ENCODE measurements around the gene FAM25G.
"Not testable (repeated sequence)": the region's sequence is repeated elsewhere in the genome, so short reads cannot be mapped to it uniquely, and the experiment has no call there.

The FAM25G gene

GRCh38 chr10:47491600-47491999 lies at the start of gene FAM25G:
FAM25G (minus strand) TSS chr10:47491700; CDS start chr10:47491674, 26 bp downstream.
- DNase-seq, result not testable (repeated sequence)

DNA sequence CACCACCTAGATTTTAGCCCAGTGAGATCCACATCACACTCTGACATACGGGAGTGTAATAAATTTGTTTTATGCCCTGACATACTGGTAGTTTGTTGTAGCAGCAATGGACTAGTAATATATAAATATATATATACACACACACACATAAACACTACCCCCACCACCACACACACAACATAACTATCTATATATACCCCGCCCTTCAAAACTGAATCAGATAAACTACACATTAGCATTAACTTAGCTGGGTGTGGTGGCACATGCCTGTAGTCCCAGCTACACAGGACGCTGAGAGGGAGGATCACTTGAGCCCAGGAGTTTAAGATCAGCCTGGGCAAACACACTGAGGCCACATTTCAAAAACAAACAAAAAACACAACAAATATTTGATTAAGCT lies 44.9 kb upstream of the FAM25G start:
- DNase-seq, result not testable (repeated sequence)

GRCh38 chr10:47523475-47523874 lies 32.0 kb upstream of the FAM25G start, which contains the start of gene AGAP9:
AGAP9 (minus strand) TSS chr10:47523638; CDS start chr10:47523526, 112 bp downstream.
- not testable (repeated sequence) for DNase-seq

- DNase-seq, result not testable (repeated sequence)
Observed at GRCh38 chr10:47502313-47502712, 10.8 kb upstream of the FAM25G start.

- DNase-seq, result not testable (repeated sequence)
Observed at GRCh38 chr10:47494226-47494625, 2.7 kb upstream of the FAM25G start.

GRCh38 chr10:47489630-47490029 lies 1.9 kb downstream of the FAM25G start:
- not testable (repeated sequence) for DNase-seq

DNA sequence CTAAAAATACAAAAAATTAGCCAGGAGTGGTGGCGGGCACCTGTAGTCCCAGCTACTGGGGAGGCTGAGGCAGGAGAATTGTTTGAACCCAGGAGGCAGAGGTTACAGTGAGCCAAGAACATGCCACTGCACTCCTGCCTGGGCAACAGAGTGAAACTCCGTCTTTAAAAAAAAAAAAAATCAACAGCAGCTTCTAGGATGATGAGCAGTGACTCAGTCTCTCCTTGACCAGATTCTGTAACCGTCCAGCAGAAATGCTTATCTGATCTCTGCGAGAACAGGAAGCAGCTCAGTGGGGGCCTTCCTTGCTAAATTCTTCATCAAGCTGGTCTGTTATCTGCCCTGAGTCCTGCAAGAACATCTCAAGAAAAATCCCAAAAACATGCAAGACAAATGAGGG lies 5.6 kb downstream of the FAM25G start:
- not testable (repeated sequence) for DNase-seq

DNA sequence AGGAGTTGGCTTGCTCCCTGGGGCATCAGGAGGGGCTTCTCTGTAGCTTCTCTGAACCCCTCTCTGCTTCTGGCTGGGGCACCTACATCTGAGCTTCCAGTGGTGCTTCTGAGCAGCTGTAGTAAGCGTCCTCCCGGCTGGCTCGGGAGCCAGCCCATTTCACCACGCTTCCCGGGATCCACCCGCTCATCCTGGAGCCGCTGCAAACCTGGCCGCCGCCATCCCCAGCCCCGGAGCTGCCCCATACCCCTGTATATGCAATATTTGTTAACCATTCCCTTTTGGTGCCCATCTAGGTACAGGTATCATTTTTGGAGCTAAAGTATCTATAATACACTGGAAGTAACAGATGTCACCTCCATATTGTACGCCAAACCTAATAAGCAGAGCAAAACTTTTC lies 6.7 kb downstream of the FAM25G start:
- DNase-seq, result not testable (repeated sequence)

DNA sequence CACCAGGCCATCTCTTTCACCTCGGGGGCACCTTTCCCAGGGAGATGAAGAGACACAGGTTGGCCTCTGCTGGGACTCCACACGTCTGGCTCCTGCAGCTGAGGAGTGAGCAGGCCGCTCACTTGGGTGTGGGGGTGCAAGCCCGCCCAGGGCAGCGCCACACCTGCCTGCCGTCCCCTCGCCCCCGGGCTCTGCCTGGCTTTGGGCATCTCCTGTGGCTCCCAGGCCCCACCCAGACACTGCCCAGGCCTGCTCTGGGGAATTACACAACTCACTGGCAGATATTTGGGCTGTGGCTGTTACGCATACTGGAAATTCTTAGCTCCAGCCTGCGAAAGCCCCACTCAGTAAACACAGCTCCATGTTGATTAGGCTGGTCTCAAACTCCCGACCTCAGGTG lies 7.6 kb downstream of the FAM25G start, which contains the start of gene ANXA8:
Gene ANXA8, minus strand, starts transcription at position 193 of the 400 bp plus-strand sequence. Its CDS starts 182 bp downstream, at position 11.
- DNase-seq, result not testable (repeated sequence)

GRCh38 chr10:47482367-47482766 lies 9.1 kb downstream of the FAM25G start:
- not testable (repeated sequence) for DNase-seq

DNA sequence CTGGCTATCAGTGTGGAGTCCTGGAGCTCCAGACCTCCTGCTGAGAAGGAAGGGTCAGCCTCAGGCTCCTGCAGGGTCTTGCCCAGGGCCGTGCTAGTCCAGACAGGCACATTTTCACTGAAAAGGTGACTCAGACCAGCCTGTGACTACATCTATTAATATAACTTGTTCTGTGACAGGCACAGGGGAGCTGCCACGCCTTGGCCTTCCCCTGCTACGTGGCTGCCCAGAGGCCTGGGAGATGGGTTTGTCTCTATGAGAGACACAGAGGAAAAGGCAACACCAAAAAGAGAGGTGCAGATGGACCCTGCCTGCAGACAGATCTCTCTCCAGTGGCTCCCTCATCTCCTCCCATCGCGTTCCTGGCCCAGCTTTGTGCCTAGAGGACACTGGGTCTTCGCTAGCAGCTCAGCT lies 9.7 kb downstream of the FAM25G start:
- not testable (repeated sequence) for DNase-seq

DNA sequence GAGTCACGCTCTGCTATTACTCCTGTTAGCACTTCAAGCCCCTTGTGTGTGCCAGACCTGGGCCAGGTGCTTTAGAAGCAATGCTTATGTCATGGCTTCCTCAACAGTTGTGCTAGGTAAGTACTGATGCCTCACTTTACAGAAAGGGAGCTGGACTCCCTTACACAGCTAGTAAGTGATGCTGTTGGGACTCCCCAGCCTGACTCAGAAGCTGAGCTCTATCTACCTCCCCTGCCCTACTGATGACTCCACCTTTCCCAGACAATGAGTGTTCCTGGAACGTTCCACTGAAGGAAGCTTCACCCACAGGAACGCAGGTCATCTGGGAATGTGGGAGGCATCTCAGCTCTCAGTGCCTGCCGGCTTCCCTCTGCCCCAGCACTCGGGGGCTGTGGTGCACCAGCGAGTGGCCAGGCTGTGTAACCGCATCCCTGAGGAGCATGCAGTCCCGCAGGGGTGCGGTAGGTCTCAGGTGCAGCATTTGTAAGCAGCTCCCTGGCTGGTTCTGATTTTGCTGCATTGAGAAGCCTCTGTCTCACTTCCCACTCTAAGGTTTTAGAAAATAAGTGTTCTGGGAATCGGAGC lies 10.2 kb downstream of the FAM25G start:
- not testable (repeated sequence) for DNase-seq

DNA sequence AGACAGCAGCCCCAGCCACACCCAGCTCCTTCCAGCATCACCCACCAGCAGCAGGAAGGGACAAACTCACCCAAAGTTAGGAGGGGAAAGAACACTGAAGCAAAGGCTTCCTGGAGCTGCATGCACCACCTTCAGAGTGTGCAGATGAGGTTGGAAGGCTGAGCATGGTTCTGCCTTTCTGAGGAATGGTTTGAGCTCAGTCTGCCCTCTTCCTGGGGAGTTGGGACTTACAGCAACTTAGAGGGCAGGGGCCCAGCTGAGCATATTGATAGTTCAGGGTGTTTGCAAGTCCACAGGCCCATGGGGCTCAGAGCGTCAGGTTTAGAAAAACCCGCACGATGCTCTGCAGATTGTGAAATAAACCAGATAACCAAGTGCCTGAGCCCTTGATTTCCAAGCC lies 11.4 kb downstream of the FAM25G start:
- not testable (repeated sequence) for DNase-seq

GRCh38 chr10:47478114-47478513 lies 13.4 kb downstream of the FAM25G start:
- not testable (repeated sequence) for DNase-seq

DNA sequence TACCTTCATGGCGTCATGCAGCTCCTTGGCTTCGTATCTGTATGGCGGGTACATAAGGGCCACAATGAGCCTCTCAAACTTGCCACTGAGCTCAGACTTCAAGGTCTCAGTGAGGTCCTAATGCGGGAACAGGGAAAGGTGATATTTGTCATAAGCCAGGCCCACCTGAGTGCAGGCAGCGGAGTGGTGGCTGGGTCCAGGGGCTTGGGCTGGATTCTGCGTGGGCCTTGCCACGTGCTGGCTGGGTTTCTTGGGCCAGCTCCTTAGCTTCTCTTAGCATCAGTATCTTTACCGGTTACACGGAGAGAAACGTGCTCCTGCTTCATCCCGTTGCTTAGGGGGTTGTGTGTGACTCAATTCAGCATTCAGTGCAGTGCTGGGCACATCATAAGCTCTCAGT lies 14.4 kb downstream of the FAM25G start:
- not testable (repeated sequence) for DNase-seq

- DNase-seq, result not testable (repeated sequence)
Observed at GRCh38 chr10:47475101-47475500, 16.4 kb downstream of the FAM25G start.

GRCh38 chr10:47473516-47473915 lies 18.0 kb downstream of the FAM25G start:
- not testable (repeated sequence) for DNase-seq

DNA sequence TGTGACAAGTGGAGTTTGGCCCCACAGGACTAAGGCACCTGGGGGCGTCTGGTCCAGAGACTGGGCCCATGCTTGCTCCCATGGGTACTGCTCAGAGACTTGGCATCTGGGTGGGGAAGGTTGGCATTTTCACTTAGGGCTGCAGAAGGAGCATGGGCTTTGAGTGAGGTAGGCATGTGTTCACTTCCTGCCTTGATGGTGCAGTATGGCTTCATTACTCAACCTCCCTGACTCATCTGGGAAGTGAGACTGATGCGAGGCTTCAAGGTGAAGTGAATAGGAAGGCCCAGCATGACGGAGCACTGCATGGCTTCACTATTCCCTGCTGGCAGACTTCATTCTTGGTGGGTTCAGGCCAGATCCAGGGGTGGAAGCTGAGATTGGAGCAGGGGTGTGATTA lies 18.9 kb downstream of the FAM25G start:
- DNase-seq, result not testable (repeated sequence)

DNA sequence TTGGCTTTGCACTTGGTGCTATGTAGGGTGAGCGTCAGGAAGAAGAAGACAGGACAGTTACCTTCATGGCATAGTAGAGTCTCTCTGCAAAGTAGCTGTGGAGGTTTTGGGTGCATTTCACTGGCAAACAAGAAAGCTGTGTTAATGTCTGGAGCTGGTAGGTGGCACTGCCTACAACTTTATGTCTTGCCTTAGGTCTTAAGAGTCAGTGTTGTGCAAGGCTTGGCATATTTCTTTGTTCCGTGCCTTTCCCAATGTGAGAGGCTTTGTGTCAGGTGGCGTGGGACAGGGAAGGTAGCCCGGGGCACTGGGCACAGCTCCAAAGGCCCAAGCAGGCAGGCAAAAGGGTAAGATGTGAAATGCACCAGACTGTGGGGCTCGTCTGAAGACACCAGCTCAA lies 19.4 kb downstream of the FAM25G start:
- DNase-seq, result not testable (repeated sequence)

DNA sequence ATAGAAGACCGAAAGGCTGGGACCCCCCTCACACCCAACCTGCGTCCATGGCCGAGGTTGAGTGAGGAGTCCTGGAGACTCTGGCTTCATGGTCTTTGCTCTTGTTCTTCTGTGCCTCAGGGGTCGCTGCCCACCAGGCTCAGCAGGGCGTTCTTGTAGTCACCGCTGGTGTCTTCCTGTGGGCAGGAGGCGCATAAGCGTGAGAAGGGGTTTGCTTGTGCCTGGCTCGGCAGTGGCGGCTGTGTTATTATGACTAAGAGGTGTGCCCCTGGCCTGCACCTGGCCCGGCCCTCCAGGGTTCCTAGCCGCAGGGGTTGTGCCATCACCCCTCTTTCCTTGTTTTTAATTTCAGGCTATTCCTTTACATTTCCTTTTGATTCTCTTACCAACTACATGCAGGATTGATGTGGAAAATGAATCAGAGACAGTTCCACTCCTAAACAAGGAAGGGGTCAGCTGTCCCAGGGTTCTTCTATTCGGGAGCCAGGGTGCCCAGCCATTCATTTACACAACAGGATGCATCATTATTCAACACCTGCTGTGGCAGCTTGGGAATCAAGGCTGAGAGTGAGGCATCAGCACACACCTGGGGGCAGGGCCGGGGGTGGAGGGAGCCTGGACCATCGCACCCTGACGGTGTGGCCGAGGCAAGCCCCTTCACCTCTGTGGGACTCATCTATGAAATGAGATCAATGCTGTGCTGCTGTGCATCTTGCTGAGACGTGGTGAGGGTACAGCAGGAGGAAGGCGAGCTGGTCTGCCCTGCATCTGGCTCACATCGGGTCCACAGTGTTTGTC lies 22.6 kb downstream of the FAM25G start:
- DNase-seq, result not testable (repeated sequence)

DNA sequence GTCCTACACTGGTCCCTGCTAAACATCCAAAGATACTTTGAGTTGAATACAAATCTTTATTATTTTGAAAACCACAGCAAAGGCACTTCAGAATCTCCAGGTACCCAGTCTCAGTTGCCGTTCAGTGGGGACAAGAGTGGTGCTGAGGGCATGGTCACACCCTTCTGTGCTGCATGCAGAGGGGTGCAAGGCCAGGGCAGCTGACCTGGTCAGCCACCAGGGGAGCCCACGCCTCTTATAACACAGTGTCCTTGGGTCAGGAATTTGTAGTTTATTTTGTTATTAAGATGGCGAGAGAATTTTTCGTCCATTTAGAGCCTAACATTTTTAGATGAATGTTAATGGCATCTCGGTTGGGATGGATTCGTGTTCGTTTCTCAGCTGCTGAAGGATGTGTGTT lies 23.5 kb downstream of the FAM25G start:
- DNase-seq, result not testable (repeated sequence)

GRCh38 chr10:47467458-47467857 lies 24.0 kb downstream of the FAM25G start:
- not testable (repeated sequence) for DNase-seq

- DNase-seq, result not testable (repeated sequence)
Observed at GRCh38 chr10:47465216-47465917, 26.1 kb downstream of the FAM25G start.
